Fibroblast of lung (primary cell): ENCODE results near the gene PPAT.
"Not testable (repeated sequence)": the region's sequence is repeated elsewhere in the genome, so short reads cannot be mapped to it uniquely, and the experiment has no call there.

Experiments
- CTCF ChIP-seq, 2 donors: IDR thresholded peaks in 1 of 2; conservative IDR thresholded peaks in 1 of 2; 1 replicate in 1 of 2; 2 replicates in 1 of 2; pipeline ENCODE4 v1.5.1; 2011 to 2012; ENCODE audit warnings: low read length in 2 of 2, control low read depth in 1 of 2, inconsistent platforms in 1 of 2, low read depth in 1 of 2, mild to moderate bottlenecking in 1 of 2
- EZH2 ChIP-seq: IDR thresholded peaks from 2 replicates; pipeline ENCODE4 v1.5.1; 2012; ENCODE audit warnings: low read length, control low read depth, mild to moderate bottlenecking; ENCODE audit errors: missing control alignments

DNA sequence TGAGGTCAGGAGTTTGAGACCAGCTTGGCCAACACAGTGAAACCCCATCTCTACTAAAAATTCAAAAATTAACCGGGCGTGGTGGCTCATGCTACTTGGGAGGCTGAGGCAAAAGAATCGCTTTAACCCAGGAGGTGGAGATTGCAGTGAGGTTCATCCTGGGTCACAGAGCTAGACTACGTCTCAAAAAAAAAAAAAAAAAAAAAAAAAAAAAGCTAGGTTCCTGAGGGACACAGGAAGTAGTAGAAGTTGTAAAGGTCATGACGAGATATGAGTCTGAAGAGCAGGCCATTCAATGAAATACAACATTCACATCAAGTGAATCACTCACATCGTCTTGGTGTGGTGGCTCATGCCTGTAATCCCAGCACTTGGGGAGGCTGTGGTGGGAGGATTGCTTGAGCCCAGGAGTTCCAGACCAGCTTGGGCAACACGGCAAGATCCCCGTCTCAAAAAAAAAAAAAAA lies 30.9 kb upstream of the PPAT start:
- not testable (repeated sequence) for TF ChIP-seq CTCF (conservative IDR thresholded peaks at IDR 0.05 in 1 of 2, IDR thresholded peaks at IDR 0.05 in 1 of 2; ENCODE audit: low read depth in 1 of 2, low read length in 2 of 2); EZH2
